Measurements from ENCODE around the gene DEFB128.

DNA sequence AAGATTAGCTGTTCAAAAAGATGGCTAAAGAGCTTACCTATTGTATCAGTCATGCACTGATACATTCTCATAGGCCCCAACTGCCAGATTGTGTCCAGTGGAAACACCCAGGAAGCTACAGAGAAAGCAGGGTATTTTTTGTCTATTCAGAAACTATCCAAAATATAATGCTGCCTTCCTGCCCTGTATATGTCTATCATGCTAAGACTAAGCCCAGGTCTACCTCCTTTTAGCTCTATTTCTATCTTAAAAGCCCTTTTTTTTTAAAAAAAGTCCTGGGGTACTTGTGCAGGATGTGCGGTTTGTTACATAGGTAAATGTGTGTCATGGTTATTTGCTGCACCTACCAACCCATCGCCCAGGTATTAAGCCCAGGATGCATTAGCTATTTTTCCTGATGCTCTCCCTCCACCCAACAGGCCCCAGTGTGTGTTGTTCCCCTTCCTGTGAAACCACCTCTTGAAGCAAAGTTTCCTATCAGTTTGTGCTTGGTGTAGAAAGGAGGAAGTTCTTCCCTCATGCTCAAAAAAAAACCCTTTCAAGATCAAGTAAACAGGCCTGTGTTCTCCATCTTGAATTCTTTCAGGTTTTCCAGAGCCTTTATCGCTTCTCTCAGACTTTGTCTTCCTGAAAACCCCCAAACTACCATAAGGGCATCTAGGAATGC lies 38.1 kb upstream of the DEFB128 start:
- no peak for TF ChIP-seq GATA3 (IDR thresholded peaks at IDR 0.05; ENCODE audit: low read depth, low read length)
- no peak for TF ChIP-seq GATA2 (IDR thresholded peaks at IDR 0.05; ENCODE audit: low read depth, low read length)

All from SH-SY5Y (cell line).